CD4-positive, alpha-beta T cell treated with Interleukin-21 for 1 hour (primary cell): ENCODE measurements around the gene CLP1.

Experiments used
- DNase-seq: peaks from one replicate; pipeline ENCODE4 v3.0.0-alpha.2; 2020

The CLP1 gene

GRCh38 chr11:57641011-57641807 lies 16.4 kb upstream of the CLP1 start:
- peak; percentile 53 for DNase-seq

GRCh38 chr11:57643802-57644201 lies 13.8 kb upstream of the CLP1 start:
- no peak for DNase-seq

- peak; percentile 90 for DNase-seq
These were observed 12.5 kb upstream of the CLP1 start for GRCh38 chr11:57644748-57645688.

GRCh38 chr11:57645689-57646085 lies 11.9 kb upstream of the CLP1 start:
- no peak for DNase-seq

GRCh38 chr11:57646194-57646798 lies 11.3 kb upstream of the CLP1 start:
- DNase-seq: no peak

GRCh38 chr11:57646799-57647303 lies 10.7 kb upstream of the CLP1 start:
- no peak for DNase-seq

GRCh38 chr11:57647372-57647771 lies 10.2 kb upstream of the CLP1 start:
- DNase-seq: no peak

- no peak for DNase-seq
These were observed 9.4 kb upstream of the CLP1 start for GRCh38 chr11:57647960-57648800.

GRCh38 chr11:57648801-57649735 lies 8.5 kb upstream of the CLP1 start:
- no peak for DNase-seq

GRCh38 chr11:57649826-57650738 lies 7.5 kb upstream of the CLP1 start, which contains the start of gene YPEL4:
YPEL4 (minus strand) TSS chr11:57649912; CDS start chr11:57647107, 2,805 bp downstream.
- DNase-seq: peak; percentile 80

- no peak for DNase-seq
These were observed 6.8 kb upstream of the CLP1 start for GRCh38 chr11:57650739-57651090.

- no peak for DNase-seq
These were observed 6.2 kb upstream of the CLP1 start for GRCh38 chr11:57651408-57651807.

- DNase-seq: peak; percentile 50
These were observed 5.3 kb upstream of the CLP1 start for GRCh38 chr11:57652230-57652629.

GRCh38 chr11:57652662-57653061 lies 4.9 kb upstream of the CLP1 start:
- no peak for DNase-seq

GRCh38 chr11:57653163-57653562 lies 4.4 kb upstream of the CLP1 start:
- no peak for DNase-seq

GRCh38 chr11:57656885-57657193 lies 723 bp upstream of the CLP1 start:
- DNase-seq: no peak

- no peak for DNase-seq
These were observed 430 bp downstream of the CLP1 start for GRCh38 chr11:57658023-57658361.

- no peak for DNase-seq
These were observed 2.1 kb downstream of the CLP1 start for GRCh38 chr11:57659669-57660068.

- DNase-seq: no peak
These were observed 5.3 kb downstream of the CLP1 start for GRCh38 chr11:57662893-57663292.

- DNase-seq: no peak
These were observed 6.4 kb downstream of the CLP1 start for GRCh38 chr11:57663975-57664374.
